Measurements from ENCODE around the gene LKAAEAR1.
"Not testable (repeated sequence)": the region's sequence is repeated elsewhere in the genome, so short reads cannot be mapped to it uniquely, and the experiment has no call there.

Gene LKAAEAR1, protein sequence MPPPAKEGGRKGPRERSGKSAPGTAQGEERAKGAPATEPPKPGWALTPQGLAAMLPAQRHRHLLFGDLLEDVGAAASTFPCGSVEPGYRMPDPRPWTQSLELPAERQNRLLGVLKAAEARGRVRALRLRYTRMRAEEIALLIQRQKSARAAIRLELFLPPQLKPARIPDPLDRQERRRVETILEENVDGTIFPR

DNA sequence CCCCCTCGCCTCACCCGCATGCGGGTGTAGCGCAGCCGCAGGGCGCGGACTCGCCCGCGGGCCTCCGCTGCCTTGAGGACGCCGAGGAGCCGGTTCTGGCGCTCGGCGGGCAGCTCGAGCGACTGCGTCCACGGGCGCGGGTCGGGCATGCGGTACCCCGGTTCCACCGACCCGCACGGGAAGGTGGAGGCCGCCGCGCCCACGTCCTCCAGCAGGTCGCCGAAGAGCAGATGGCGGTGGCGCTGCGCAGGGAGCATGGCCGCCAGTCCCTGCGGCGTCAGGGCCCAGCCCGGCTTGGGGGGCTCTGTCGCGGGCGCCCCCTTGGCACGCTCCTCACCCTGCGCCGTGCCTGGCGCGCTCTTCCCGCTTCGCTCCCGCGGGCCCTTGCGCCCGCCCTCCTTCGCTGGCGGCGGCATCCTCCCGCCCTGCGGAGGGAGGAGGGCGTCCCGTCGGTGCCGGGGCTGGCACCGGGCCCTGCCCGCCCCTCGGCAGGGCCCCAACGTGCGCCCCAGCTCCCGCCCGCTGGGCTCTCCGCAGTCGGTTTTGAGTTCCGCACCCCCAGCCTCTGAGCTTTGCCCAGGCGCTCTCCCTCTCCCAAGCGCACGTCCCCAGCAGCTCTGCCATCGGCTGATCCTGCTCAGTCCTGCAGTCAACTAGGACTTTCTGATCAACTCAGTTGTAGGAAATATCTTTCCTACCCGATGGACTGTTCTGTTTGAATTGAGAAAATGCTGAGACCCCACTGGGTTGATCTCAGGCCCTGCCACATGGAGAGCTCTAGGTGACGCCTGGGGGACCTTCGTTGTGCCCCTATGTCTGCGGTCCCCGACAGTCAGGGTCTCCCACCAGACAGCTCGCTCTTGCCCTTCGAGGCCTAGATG lies at the start of gene LKAAEAR1:
Gene LKAAEAR1, minus strand, starts transcription at position 595 of the 881 bp plus-strand sequence. Its CDS starts 179 bp downstream, at position 416.
- no peaks in the 10 kb centered on the region for H3K9me3 ChIP-seq (ENCODE audit: control insufficient read depth in 5 of 5, low read length in 5 of 5)
- H3K27ac ChIP-seq (ENCODE audit: low read depth, low read length): no peak within 1 kb of the TSS
- peak within 1 kb of the TSS in 4 of 5 donors; percentile 32 to 77 (median 67) for H3K4me3 ChIP-seq (ENCODE audit: low read depth in 1 of 5, low read length in 5 of 5)
- H3K4me1 ChIP-seq (ENCODE audit: control insufficient read depth in 5 of 5, insufficient read depth in 5 of 5, low read length in 5 of 5): peaks cover 0 to 51% (median 39%) of the 10 kb centered on the region in 5 donors
- H3K27me3 ChIP-seq (ENCODE audit: control insufficient read depth in 5 of 5, insufficient read depth in 4 of 5, low read length in 5 of 5): peaks cover 19 to 38% (median 31%) of the 10 kb centered on the region in 5 donors
- peak within 1 kb of the TSS in 1 of 5 donors; percentile 41 for H3K9ac ChIP-seq (ENCODE audit: low read length in 5 of 5)
- no peaks in the 10 kb centered on the region for H3K36me3 ChIP-seq (ENCODE audit: control insufficient read depth in 5 of 5, insufficient read depth in 5 of 5, low read length in 5 of 5)

DNA sequence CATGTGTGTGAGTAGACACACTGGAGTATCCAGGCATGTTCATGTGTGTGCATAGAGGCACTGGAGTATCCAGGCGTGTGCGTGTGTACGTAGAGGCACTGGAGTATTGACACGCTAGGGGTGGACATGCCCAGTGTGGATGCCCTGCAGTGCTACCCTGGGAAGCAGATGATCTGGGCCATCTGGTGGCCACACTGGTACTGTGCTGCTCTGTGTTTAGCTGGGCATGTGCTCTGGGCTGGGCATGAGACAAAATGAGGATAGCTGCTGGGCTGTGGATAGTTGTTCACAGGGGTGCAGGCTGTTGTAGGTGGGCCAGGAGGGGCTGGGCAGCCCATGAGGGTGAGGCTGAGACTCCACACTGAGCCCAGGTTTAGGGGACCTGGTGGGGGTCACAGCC lies 47.2 kb upstream of the LKAAEAR1 start:
- H3K9ac ChIP-seq (ENCODE audit: low read length in 5 of 5): no peak overlapping the region
- no peaks in the 10 kb centered on the region for H3K9me3 ChIP-seq (ENCODE audit: control insufficient read depth in 5 of 5, low read length in 5 of 5)
- no peak overlapping the region for H3K4me3 ChIP-seq (ENCODE audit: low read depth in 1 of 5, low read length in 5 of 5)
- peaks cover 9 to 14% (median 12%) of the 10 kb centered on the region in 5 donors for H3K27me3 ChIP-seq (ENCODE audit: control insufficient read depth in 5 of 5, insufficient read depth in 4 of 5, low read length in 5 of 5)
- H3K36me3 ChIP-seq (ENCODE audit: control insufficient read depth in 5 of 5, insufficient read depth in 5 of 5, low read length in 5 of 5): no peaks in the 10 kb centered on the region
- no peak overlapping the region for H3K27ac ChIP-seq (ENCODE audit: low read depth, low read length)
- H3K4me1 ChIP-seq (ENCODE audit: control insufficient read depth in 5 of 5, insufficient read depth in 5 of 5, low read length in 5 of 5): no peaks in the 10 kb centered on the region

DNA sequence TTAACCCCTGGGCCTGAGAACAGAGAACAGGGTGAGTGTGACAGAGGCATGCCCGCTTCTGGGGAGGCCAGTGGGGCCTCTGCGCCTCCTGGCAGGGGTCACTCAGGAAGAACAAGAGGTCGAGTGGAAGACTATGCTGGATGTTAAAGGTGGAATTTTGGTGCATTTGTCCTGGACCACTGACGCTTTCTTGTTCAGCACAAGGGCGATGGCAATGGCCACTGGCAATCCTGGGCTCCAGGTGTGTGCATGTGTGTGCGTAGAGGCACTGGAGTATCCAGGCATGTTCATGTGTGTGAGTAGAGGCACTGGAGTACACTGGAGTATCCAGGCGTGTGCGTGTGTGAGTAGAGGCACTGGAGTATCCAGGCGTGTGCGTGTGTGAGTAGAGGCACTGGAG lies 46.7 kb upstream of the LKAAEAR1 start:
- Histone ChIP-seq H3K27me3 (ENCODE audit: control insufficient read depth in 5 of 5, insufficient read depth in 4 of 5, low read length in 5 of 5) (peaks cover 9 to 14% (median 12%) of the 10 kb centered on the region in 5 donors), H3K27ac (ENCODE audit: low read depth, low read length) (no peak overlapping the region), H3K4me3 (ENCODE audit: low read depth in 1 of 5, low read length in 5 of 5) (no peak overlapping the region), H3K4me1 (ENCODE audit: control insufficient read depth in 5 of 5, insufficient read depth in 5 of 5, low read length in 5 of 5) (no peaks in the 10 kb centered on the region), H3K9ac (ENCODE audit: low read length in 5 of 5) (no peak overlapping the region), H3K9me3 (ENCODE audit: control insufficient read depth in 5 of 5, low read length in 5 of 5) (no peaks in the 10 kb centered on the region), H3K36me3 (ENCODE audit: control insufficient read depth in 5 of 5, insufficient read depth in 5 of 5, low read length in 5 of 5) (no peaks in the 10 kb centered on the region)

DNA sequence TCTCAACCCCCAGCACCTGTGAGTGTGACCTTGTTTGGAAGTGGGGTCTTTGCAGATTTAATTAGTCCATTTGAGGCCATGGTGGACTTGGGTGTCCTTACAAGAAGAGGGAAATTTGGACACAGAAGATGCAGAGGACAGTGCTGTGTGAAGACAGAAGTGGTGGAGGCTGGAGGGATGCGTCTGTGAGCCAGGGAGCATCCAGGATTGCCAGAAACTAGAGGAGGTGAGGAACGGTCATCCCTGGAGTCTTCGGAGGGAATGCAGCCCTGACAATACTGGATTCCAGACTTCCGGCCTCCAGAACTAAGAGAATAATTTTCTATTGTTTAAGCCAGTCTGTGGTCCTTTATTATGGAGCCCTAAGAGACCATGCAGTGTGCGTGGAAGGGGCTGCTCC lies 46.1 kb upstream of the LKAAEAR1 start:
- H3K27ac ChIP-seq (ENCODE audit: low read depth, low read length): no peak overlapping the region
- peaks cover 9 to 14% (median 9%) of the 10 kb centered on the region in 5 donors for H3K27me3 ChIP-seq (ENCODE audit: control insufficient read depth in 5 of 5, insufficient read depth in 4 of 5, low read length in 5 of 5)
- H3K4me3 ChIP-seq (ENCODE audit: low read depth in 1 of 5, low read length in 5 of 5): no peak overlapping the region
- H3K4me1 ChIP-seq (ENCODE audit: control insufficient read depth in 5 of 5, insufficient read depth in 5 of 5, low read length in 5 of 5): no peaks in the 10 kb centered on the region
- H3K9ac ChIP-seq (ENCODE audit: low read length in 5 of 5): no peak overlapping the region
- H3K9me3 ChIP-seq (ENCODE audit: control insufficient read depth in 5 of 5, low read length in 5 of 5): no peaks in the 10 kb centered on the region
- no peaks in the 10 kb centered on the region for H3K36me3 ChIP-seq (ENCODE audit: control insufficient read depth in 5 of 5, insufficient read depth in 5 of 5, low read length in 5 of 5)

DNA sequence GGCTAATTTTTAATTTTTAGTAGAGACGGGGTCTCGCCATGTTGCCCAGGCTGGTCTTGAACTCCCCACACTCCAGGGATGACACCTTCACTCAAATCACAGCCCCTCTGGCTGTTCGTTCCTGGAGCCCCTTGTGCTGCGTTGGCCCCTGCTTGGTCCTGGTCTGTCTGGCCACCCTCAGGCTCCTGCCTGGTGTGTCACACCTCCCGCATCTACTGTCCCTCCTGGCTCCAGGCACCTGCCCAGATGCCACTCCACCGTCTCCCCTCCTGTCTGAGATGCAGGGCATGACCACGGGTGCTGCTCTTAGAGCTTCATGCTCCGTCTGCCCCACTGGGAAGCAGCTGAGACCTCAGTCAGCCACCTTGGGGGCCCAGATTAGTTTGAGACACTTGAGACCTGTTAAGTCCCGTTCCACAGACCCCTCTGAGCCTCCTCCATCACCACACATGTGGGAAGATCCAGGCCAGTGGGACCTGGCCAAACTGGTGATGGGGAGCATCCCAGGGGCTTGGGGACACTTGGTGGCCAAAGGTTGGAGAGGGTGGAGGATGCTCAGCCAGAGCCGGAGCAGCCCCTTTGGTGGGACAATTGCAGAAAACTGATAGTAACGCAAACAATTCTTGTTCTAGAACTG lies 45.1 kb upstream of the LKAAEAR1 start:
- H3K4me3 ChIP-seq (ENCODE audit: low read depth in 1 of 5, low read length in 5 of 5): no peak overlapping the region
- H3K27ac ChIP-seq (ENCODE audit: low read depth, low read length): no peak overlapping the region
- no peaks in the 10 kb centered on the region for H3K36me3 ChIP-seq (ENCODE audit: control insufficient read depth in 5 of 5, insufficient read depth in 5 of 5, low read length in 5 of 5)
- H3K9ac ChIP-seq (ENCODE audit: low read length in 5 of 5): no peak overlapping the region
- peaks cover 9 to 12% (median 9%) of the 10 kb centered on the region in 5 donors for H3K27me3 ChIP-seq (ENCODE audit: control insufficient read depth in 5 of 5, insufficient read depth in 4 of 5, low read length in 5 of 5)
- no peaks in the 10 kb centered on the region for H3K4me1 ChIP-seq (ENCODE audit: control insufficient read depth in 5 of 5, insufficient read depth in 5 of 5, low read length in 5 of 5)
- H3K9me3 ChIP-seq (ENCODE audit: control insufficient read depth in 5 of 5, low read length in 5 of 5): no peaks in the 10 kb centered on the region

DNA sequence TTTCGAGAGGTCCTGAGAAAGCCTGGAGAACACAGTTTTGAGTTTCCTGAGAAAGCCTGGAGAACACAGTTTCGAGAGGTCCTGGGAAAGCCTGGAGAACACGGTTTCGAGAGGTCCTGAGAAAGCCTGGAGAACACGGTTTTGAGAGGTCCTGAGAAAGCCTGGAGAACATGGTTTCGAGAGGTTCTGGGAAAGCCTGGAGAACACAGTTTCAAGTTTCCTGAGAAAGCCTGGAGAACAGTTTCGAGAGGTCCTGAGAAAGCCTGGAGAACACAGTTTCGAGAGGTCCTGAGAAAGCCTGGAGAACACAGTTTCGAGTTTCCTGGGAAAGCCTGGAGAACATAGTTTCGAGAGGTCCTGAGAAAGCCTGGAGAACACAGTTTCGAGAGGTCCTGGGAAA lies 39.3 kb upstream of the LKAAEAR1 start:
- not testable (repeated sequence) for H3K36me3 ChIP-seq (ENCODE audit: control insufficient read depth in 5 of 5, insufficient read depth in 5 of 5, low read length in 5 of 5); H3K27ac ChIP-seq (ENCODE audit: low read depth, low read length); H3K4me3 ChIP-seq (ENCODE audit: low read depth in 1 of 5, low read length in 5 of 5); H3K9ac ChIP-seq (ENCODE audit: low read length in 5 of 5); H3K4me1 ChIP-seq (ENCODE audit: control insufficient read depth in 5 of 5, insufficient read depth in 5 of 5, low read length in 5 of 5); H3K9me3 ChIP-seq (ENCODE audit: control insufficient read depth in 5 of 5, low read length in 5 of 5)
- peaks cover 5 to 15% (median 8%) of the 10 kb centered on the region in 5 donors for H3K27me3 ChIP-seq (ENCODE audit: control insufficient read depth in 5 of 5, insufficient read depth in 4 of 5, low read length in 5 of 5)

DNA sequence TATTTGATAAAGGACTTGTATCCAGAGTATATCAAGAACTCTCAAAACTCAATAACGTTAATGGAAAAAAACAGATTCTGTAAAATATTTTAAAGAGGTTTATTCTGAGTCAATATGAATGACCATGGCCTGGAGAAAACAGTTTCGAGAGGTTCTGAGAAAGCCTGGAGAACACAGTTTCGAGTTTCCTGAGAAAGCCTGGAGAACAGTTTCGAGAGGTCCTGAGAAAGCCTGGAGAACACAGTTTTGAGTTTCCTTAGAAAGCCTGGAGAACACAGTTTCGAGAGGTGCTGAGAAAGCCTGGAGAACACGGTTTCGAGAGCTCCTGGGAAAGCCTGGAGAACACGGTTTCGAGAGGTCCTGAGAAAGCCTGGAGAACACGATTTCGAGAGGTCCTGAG lies 38.7 kb upstream of the LKAAEAR1 start:
- not testable (repeated sequence) for H3K4me3 ChIP-seq (ENCODE audit: low read depth in 1 of 5, low read length in 5 of 5); H3K9me3 ChIP-seq (ENCODE audit: control insufficient read depth in 5 of 5, low read length in 5 of 5); H3K9ac ChIP-seq (ENCODE audit: low read length in 5 of 5); H3K4me1 ChIP-seq (ENCODE audit: control insufficient read depth in 5 of 5, insufficient read depth in 5 of 5, low read length in 5 of 5); H3K27ac ChIP-seq (ENCODE audit: low read depth, low read length); H3K36me3 ChIP-seq (ENCODE audit: control insufficient read depth in 5 of 5, insufficient read depth in 5 of 5, low read length in 5 of 5)
- H3K27me3 ChIP-seq (ENCODE audit: control insufficient read depth in 5 of 5, insufficient read depth in 4 of 5, low read length in 5 of 5): peaks cover 5 to 15% (median 8%) of the 10 kb centered on the region in 5 donors

DNA sequence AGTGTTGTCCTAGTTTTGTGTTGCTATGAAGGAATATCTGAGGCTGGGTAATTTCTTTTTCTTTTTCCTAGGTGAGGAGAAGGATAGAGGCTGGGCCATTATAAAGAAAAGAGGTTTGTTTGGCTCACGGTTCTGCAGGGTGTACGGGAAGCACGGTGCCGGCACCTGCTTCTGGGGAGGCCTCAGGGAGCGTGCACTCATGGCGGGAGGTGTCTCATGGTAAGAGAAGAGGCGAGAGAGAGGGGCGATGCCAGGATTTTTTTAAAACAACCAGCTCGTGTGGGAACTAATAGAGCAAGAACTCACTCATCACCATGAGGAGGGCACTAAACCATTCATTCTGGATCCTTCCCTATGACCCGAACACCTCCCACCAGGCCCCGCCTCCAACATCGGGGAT lies 37.4 kb upstream of the LKAAEAR1 start:
- H3K27me3 ChIP-seq (ENCODE audit: control insufficient read depth in 5 of 5, insufficient read depth in 4 of 5, low read length in 5 of 5): peaks cover 5 to 15% (median 8%) of the 10 kb centered on the region in 5 donors

DNA sequence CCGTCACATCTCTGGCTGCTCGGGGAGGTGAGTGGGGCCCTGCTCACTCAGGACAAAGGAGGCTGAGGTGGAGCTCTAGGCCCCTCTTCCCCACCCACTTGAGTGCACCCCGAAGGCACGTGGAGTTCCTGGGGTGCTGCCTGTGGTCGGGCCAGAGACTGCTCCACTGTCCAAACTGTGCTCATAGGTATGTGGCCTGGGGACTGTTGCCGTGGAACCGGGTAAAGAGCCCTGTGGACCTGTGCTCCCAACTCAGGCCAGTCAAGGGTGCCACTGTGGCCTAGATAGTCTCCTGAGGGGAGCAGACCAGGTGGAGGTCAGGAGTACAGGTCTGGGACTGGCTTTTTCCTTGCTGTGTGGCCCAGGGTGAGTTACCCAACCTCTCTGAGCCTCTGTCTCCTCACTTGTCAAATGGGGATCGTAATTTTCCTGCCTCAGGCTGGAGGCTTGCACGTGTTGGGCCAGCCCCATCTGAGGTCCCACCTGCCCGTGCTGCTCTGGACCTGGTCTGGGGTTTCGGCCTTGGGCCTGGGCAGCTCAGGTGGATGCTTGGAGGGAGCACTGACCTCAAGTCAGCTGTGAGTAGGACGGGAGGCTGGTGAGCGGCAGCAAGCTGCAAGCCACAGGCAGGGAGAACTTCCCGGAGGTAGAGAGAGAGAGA lies 35.6 kb upstream of the LKAAEAR1 start:
- no peaks in the 10 kb centered on the region for H3K36me3 ChIP-seq (ENCODE audit: control insufficient read depth in 5 of 5, insufficient read depth in 5 of 5, low read length in 5 of 5)
- H3K27me3 ChIP-seq (ENCODE audit: control insufficient read depth in 5 of 5, insufficient read depth in 4 of 5, low read length in 5 of 5): peaks cover 5 to 15% (median 12%) of the 10 kb centered on the region in 5 donors
- H3K9ac ChIP-seq (ENCODE audit: low read length in 5 of 5): no peak overlapping the region
- peak overlapping the region in 3 of 5 donors; percentile 43 to 47 (median 44) for H3K4me3 ChIP-seq (ENCODE audit: low read depth in 1 of 5, low read length in 5 of 5)
- H3K27ac ChIP-seq (ENCODE audit: low read depth, low read length): no peak overlapping the region
- H3K4me1 ChIP-seq (ENCODE audit: control insufficient read depth in 5 of 5, insufficient read depth in 5 of 5, low read length in 5 of 5): peaks cover 0 to 7% (median 5%) of the 10 kb centered on the region in 5 donors
- no peaks in the 10 kb centered on the region for H3K9me3 ChIP-seq (ENCODE audit: control insufficient read depth in 5 of 5, low read length in 5 of 5)

More for the DNA sequence above, 37.4 kb upstream of the LKAAEAR1 start:
- Histone ChIP-seq H3K4me1 (ENCODE audit: control insufficient read depth in 5 of 5, insufficient read depth in 5 of 5, low read length in 5 of 5) (peaks cover 0 to 7% (median 5%) of the 10 kb centered on the region in 5 donors), H3K36me3 (ENCODE audit: control insufficient read depth in 5 of 5, insufficient read depth in 5 of 5, low read length in 5 of 5) (no peaks in the 10 kb centered on the region), H3K9me3 (ENCODE audit: control insufficient read depth in 5 of 5, low read length in 5 of 5) (no peaks in the 10 kb centered on the region), H3K4me3 (ENCODE audit: low read depth in 1 of 5, low read length in 5 of 5) (no peak overlapping the region), H3K27ac (ENCODE audit: low read depth, low read length) (no peak overlapping the region), H3K9ac (ENCODE audit: low read length in 5 of 5) (no peak overlapping the region)

Measured in subcutaneous abdominal adipose tissue (tissue), 5 donors.